ENCODE measurements around the gene ATP1A4.

DNA sequence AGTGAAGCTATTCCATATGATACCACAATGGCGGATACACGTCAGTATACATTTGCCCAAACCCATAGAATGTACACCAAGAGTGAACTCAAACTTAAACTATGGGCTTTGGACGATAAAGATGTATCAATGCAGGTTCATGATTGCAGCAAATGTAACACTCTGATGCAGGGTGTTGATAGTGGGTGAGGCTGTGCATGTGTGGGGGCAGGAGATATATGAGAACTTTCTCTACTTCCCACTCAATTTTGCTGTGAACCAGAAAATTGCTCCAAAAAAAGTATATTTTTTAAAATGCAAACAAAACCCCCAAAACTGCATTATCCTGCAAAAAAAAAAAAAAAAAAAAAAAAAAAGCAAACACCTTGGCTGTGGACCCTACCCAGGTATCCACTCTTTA is 32.5 kb upstream of the ATP1A4 start:
- TF ChIP-seq, protein P1, sequence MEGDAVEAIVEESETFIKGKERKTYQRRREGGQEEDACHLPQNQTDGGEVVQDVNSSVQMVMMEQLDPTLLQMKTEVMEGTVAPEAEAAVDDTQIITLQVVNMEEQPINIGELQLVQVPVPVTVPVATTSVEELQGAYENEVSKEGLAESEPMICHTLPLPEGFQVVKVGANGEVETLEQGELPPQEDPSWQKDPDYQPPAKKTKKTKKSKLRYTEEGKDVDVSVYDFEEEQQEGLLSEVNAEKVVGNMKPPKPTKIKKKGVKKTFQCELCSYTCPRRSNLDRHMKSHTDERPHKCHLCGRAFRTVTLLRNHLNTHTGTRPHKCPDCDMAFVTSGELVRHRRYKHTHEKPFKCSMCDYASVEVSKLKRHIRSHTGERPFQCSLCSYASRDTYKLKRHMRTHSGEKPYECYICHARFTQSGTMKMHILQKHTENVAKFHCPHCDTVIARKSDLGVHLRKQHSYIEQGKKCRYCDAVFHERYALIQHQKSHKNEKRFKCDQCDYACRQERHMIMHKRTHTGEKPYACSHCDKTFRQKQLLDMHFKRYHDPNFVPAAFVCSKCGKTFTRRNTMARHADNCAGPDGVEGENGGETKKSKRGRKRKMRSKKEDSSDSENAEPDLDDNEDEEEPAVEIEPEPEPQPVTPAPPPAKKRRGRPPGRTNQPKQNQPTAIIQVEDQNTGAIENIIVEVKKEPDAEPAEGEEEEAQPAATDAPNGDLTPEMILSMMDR (conservative IDR thresholded peaks at IDR 0.05; ENCODE audit: low read length): no peak
- TF ChIP-seq EZH2phosphoT487 (IDR thresholded peaks at IDR 0.05; ENCODE audit: borderline replicate concordance, low read depth, low read length): no peak

Data from OCI-LY7 (cell line).